Raji (cell line): ENCODE results near the gene C1R.

Source experiments
- POLR2A ChIP-seq: IDR thresholded peaks from 2 replicates; pipeline ENCODE4 v1.6.1; 2011; ENCODE audit warnings: low read depth, low read length, control low read depth; ENCODE audit not compliant: insufficient read depth

The C1R gene

GRCh38 chr12:7108796-7109571, 16.7 kb upstream of the C1R start, which contains the start of gene C1RL:
TSS of gene C1RL (minus strand) at chr12:7109214. CDS start at chr12:7109180, 34 bp downstream.
- no peak for TF ChIP-seq POLR2A

GRCh38 chr12:7108003-7108795, 16.0 kb upstream of the C1R start:
- peak; percentile 93 for TF ChIP-seq POLR2A

GRCh38 chr12:7107636-7108002, 15.4 kb upstream of the C1R start:
- TF ChIP-seq POLR2A, result no peak

DNA sequence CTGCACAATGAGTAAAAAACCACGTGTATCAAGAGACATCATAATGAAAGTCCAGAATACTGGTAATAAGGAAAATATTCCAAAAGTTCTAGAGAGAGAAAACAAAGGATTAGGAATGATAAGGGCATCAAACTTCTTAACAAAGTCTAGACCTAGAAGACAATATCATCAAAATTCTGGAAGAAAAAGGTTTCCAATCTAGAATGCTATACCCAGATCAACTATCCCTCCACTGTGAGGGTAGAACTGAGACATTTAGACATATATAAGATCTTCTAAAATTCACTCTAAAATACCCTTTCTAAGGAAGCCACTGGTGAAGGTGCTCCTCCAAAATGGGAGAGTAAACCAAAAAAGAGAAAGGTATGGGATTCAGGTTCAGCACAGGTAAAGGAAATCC, 13.8 kb upstream of the C1R start:
- no peak for TF ChIP-seq POLR2A

DNA sequence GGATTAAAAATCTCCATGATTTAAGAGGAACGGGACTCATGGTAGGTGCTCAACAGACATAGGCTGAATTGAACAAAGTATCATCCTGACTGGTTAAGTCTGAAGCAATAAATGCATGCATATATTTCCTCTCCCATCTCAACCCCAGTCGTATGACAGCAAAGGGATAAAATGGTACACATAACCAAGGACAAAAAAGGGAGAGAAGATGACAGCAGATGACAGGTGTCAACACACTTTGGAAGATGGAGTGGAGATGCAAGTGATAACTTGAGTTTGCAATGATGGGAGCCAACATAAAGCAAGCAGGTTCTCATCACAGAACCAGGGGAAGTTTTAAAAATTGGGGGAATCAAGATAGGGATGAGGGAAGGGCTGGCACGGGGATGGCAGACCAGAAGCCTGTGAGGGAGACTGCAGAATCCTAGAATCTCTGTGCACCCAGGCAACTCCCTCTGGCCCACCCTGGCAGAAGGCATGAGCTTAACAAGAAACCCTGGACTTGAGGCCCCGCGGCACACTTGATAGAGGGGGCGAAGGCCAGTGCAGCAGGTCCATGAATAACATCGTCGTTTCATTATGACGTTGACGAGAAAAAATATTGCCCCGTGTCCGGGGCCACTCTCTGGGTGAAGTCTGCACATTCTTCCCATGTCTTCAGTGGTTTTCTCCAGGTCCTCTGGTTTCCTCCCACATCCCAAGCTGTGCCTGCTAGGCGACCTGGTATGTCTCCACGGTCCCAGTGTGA, 11.8 kb upstream of the C1R start:
- no peak for TF ChIP-seq POLR2A

DNA sequence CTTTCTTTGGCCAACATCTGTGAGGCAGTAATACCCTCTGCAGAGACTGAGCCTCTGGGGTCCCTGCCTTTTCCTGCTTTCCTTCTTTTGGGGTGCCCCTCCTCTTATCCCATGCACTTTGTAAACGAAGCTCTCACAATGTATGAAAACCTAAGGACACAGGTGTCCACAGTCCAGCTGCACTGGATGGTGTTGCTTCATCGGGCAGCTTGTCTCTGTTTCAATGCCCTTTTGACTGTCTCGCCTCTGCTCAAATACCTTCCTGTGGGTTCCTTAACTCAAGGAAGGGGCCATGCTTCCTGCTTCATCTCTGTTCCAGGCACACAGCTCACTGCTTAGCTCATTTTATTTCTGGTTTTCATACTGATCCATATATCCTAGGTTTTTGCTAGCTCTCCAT, 10.3 kb upstream of the C1R start:
- TF ChIP-seq POLR2A, result no peak

DNA sequence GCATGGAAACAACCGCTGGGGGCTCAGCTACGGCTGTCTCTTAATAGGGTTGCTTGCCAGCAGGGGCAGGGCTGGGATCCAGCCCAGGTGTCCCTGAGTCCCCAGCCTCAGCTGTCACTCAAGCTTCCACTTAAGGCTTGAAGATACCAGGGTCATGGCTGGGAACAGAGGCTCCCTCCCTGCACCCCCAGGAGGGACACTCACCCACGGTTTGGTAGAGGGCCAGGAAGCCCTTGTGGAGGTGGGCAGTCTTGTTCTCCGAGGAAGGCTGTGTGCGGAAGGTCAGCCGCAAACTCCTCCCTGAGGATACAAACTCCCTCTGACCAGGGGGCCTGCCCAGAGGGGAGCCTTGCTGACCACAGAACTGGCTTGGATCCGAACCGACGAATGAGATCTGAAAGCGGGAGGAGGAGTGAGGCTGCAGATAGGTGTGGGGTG, 9.5 kb upstream of the C1R start:
- TF ChIP-seq POLR2A, result no peak

GRCh38 chr12:7101047-7101693, 8.9 kb upstream of the C1R start:
- TF ChIP-seq POLR2A, result no peak

- TF ChIP-seq POLR2A, result no peak
Observed at GRCh38 chr12:7100239-7100638, 8.0 kb upstream of the C1R start.

- no peak for TF ChIP-seq POLR2A
Observed at GRCh38 chr12:7099290-7099996, 7.2 kb upstream of the C1R start.

GRCh38 chr12:7096979-7097378, 4.7 kb upstream of the C1R start:
- no peak for TF ChIP-seq POLR2A

GRCh38 chr12:7096006-7096932, 4.0 kb upstream of the C1R start:
- no peak for TF ChIP-seq POLR2A

DNA sequence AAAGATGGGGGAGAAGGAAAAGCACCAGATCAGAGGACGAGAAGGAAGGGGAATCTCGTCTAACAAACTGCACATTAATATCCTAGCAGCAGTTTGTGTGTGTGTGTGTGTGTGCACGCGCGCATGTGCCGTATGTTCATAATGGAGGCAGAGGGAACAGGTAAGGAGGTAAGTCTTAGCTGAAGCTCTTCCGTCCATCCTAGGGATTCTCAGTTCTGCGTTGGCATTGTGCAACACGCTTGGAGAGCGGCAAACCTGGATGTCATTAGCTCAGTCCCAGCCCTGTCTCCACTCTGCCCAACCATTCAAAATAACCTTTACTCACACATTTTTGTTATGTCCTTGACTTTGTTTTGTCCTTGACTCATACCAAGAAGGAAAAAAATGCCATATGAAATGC, 1.6 kb upstream of the C1R start:
- no peak for TF ChIP-seq POLR2A
